ENCODE data around the gene SEPTIN10.
"Not testable (repeated sequence)": the region's sequence is repeated elsewhere in the genome, so short reads cannot be mapped to it uniquely, and the experiment has no call there.

Gene SEPTIN10

GRCh38 chr2:109542384-109542783 lies 71.4 kb downstream of the SEPTIN10 start:
- no peak for DNase-seq (ENCODE audit: low spot score)

- DNase-seq (ENCODE audit: low spot score), result no peak
These were observed 75.2 kb downstream of the SEPTIN10 start for GRCh38 chr2:109538546-109538945.

DNA sequence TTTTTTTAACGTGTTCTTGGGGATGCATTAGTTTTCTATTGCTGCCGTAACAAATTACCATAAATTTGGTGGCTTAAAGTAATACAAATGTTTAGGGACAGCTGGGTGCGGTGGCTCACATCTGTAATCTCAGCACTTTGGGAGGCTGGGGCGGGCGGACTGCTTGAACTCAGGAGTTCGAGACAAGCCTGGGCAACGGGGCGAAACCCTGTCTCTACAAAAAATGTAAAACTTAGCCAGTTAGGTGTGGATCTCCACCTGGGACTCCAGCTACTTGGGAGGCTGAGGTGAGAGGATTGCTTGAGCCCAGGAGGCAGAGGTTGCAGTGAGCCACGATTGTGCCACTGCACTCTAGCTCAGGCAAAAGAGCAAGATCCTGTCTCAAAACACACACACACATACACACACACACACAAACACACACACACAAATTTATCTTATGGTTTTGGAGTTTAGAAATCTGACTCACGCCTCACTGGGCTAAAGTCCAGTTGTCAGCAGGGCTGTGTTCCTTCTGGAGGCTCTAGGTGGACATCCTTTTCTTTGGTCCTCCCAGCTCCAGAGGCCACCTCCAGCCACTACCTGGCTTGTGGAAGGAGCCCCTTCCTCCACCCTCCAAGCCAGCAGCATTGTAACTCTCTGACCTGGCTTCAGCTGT lies 76.1 kb downstream of the SEPTIN10 start:
- no peak for DNase-seq (ENCODE audit: low spot score)

DNA sequence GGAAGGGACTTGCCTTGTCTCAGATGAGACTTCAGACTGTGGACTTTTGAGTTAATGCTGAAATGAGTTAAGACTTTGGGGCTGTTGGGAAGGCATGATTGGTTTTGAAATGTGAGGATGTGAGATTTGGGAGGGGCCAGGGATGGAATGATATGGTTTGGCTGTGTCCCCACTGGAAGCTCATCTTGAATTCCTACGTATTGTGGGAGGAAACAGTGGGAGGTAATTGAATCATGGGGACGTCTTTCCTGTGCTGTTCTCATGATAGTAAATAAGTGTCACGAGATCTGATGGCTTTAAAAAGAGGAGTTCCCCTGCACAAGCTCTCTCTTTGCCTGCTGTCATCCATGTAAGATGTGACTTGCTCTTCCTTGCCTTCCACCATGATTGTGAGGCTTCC lies 77.2 kb downstream of the SEPTIN10 start:
- DNase-seq (ENCODE audit: low spot score), result not testable (repeated sequence)

- DNase-seq (ENCODE audit: low spot score), result no peak
These were observed 78.4 kb downstream of the SEPTIN10 start for GRCh38 chr2:109535217-109535946.

DNA sequence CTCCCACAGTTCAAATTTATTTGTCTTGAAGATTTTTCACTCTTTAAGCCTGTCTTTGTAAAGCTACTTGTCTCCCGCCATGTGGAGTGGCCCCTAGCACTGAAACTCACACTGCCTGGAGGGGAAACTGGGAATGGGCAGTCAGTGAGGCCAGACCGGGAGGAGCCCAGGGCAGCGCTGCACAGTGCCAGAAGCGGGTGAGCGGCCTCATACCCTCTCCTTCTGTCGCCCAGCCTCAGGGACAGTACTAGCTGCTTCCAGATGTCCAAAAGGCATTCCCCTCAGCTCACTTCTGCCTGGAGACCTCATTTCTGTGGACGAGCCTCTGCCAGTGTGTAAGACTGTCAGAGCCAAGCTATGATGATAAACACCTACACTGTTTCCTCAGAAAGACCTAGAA lies 79.9 kb downstream of the SEPTIN10 start:
- DNase-seq (ENCODE audit: low spot score), result no peak

DNA sequence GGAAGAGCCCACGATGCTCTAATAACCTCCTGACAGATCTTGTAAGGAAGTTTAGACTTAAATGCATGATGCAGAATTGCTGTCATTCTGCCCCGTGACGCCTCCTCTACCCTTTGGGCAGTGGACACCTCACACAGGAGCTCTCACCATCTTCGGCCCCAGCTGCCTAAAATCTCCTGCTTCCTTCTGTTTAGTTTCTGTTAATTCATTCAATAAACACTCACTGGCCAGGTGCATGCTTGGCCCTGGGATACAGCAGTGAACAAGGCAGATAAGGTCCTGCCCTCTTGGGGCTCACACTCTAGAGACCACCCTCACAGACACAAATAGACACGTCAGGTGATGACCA lies 81.1 kb downstream of the SEPTIN10 start:
- DNase-seq (ENCODE audit: low spot score), result no peak

DNA sequence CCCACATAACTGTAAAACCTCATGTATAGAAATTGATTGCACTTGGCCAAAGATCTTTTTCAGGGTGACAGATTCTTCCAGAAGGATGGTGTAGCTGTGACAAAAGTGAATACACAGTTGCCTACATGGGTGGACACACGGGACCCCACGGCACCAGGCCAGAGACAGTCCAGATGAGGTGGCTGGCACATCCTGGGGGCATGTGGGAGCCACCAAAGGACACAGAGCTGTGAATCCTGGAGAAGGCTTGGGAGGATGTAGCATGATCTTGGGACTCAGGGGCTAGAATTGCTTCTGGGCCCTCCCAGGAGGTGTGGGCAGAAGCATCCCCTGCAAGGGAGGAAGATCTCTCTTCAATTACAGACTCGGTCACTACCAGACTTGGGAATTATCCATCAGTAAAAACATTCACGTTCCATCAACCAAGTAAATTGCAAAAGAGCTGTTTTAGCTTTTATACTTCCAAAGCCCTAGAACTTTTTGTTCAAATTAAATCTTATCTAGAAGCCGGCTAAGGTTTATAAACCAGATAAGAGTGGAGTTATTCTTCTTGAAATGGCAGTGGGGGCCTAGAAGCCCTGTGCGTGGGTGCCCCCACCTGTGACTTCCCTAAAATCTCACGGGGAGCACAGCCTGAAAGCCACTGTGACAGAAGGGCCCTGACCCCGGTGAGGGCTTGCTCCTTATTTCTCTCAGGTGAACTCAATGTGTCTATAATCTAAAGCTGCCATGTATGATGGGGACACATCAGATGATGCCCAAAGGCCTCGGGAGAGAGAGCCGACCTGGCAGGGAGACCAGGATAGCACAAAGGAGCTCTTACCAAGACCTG lies 81.7 kb downstream of the SEPTIN10 start:
- DNase-seq (ENCODE audit: low spot score), result no peak

- no peak for DNase-seq (ENCODE audit: low spot score)
These were observed 82.5 kb downstream of the SEPTIN10 start for GRCh38 chr2:109531221-109531620.

GRCh38 chr2:109530712-109531111 lies 83.1 kb downstream of the SEPTIN10 start:
- DNase-seq (ENCODE audit: low spot score), result no peak

GRCh38 chr2:109529532-109530449 lies 84.0 kb downstream of the SEPTIN10 start:
- no peak for DNase-seq (ENCODE audit: low spot score)

DNA sequence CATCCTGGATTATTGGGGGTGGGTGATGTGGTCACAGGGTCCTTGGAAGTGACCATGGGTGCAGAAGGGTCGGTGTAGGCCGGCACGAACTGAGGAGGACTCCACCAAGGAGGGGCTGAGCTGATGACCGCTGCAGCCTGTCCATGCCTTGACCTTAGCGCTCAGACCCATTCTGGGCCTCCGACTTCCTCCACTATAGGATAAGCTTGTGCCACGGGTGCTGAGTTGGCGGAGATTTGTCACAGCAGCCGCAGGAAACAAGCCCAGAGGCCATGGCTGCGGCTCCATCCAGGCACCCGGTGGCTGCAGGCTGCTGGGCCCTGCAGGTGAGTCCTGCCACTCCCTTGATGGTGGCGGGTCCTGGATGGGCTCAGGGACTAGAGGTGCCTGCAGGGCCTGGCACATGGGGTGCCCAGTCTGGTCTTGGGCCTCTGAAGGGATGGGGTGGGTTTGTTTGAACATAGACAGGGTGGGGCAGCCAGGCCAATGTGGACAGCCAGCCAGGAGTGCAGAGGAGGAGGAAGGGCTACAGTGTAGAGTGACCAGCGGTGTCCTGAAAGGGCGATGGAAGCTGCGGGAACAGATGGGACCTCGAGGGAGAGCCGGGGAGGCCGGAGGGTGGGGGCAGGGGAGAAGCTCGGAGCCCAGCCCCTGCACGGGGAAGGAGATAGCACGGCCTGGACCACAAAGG lies 84.8 kb downstream of the SEPTIN10 start:
- DNase-seq (ENCODE audit: low spot score), result no peak

DNA sequence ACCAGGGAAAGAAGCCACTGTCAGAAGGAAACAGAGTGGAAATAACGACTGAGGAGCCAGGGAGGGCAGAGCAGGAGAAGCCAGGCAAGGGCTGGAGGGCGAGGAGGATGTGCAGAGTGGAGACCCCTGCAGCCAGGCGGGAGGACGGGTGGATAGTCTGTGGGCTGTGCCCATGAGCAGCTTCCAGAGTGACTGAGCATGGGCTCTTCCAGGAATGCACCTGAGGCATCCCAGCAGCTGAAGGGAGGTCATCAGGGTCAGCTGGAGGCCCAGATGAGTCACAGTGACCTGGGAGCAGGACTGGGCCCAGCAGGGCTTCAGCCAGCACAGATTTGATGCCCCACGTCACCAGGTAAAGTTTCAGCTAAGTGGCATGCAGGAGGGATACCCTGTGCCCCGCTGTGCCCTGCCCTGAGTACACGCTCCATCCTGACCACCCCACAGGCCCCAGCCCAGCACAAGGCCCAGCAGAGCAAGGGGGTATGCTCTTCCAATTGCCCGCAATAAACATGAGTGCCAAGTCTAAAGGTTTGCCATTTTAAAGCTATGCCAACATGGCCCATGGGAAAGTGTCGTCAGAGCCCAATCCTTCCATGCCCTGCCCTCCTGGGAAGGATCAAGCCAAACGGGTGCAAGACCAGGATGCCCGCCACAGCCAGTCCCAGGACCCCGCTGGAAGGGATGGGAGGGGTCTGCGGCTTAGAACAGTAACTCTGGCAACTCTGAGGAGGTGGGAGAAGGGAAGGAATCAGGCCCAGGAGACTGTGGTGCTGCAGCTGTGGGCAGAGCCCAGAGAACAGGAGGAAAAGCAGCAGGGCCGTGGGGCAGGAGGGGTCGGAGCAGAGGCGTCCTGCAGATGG lies 85.7 kb downstream of the SEPTIN10 start:
- no peak for DNase-seq (ENCODE audit: low spot score)

DNA sequence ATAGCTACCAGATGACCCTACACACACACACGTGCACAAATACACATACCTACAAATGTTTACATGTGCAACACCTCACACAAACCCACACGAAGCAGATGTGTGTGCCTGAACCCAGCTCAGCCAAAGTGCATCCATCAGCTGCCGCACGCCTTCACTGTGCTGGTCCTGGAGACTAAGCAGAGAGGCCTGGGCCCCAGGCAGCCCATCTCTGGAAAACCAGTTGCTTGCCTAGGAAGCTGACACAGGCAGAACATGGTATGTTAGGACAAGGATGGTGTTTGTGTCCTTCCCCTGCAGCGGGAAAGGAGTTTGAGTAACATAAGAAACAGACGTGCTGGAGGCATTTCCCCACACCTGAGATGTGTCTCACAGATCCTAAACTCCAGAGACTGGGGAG lies 86.7 kb downstream of the SEPTIN10 start:
- DNase-seq (ENCODE audit: low spot score), result no peak

DNA sequence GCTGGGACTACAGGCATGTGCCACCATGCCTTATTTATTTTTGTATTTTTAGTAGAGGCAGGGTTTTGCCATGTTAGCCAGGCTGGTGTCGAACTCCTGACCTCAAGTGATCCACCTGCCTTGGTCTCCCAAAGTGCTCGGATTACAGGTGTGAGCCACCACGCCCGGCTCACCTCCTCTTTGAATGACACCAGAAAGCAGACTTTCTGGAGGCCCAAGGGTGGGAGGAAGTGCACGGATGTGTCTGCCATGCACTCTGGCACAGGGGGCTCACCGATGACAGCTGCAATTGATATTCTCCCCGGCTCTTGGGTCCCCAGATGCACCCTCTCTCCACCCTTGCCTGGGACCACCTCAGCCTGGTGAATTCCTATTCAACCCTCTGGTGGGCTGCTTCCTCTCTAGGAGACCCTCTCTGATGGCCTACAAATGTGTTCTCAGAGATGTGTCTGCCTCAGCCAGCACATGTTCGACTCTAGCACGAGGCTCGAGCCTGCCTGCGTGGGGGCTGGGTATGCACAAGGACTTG lies 87.3 kb downstream of the SEPTIN10 start:
- no peak for DNase-seq (ENCODE audit: low spot score)

DNA sequence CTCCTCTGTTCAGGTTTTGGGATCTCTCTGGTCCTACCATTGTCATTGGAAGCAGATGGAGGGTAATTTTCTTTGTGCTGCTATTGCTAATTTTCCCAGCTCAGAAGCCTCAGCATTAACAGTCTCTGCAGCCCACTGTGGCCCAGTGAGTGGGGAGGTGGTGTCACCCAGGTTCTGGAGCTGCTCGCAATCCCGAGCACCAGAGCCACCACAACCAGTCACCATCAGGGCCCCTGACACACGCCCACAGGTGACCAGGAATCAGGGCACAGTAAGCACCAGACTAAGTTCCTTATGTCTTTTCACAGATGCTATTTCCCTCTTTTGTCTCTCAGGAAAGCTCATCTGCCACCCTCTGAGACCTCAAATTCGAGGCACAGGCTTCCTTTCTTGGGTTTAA lies 87.9 kb downstream of the SEPTIN10 start:
- no peak for DNase-seq (ENCODE audit: low spot score)

DNA sequence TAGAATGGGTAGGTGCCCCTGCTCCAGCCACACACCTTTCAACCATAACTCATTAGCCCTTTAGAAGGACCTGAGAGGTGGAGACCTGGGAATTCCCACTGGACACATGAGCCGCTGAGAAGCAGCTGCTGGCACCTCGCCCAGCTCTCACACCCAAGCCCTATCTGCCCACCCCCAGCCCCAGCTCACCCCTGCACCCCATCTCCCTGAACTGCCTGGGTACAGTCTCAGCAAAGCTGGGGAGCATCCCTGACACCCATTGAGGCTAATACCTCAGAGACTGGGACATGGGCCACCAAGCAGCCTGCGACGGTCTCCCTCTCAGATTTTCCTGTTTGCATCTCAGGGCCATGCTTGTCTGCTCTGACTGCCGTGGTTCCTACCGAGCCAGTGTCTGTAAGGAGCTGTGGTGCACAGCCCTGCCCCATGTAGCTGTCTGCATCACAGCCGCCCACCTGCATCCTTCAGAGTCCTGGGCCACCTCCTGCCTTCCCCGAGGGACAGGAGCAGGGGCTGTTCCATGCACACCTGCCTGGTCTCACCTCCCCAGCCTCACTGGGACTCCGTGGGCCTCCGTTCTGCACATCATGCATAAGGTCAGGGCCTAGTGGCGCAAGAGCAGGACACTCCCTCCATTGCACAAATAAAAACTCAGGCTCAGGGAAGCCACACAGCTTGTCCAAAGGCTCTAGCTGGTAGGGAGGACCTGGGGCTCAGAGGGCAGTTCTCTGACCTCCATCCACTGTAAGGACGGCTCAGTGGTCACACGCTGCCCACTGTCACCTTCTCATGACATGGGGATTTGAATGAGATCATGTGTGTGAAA lies 90.0 kb downstream of the SEPTIN10 start:
- no peak for DNase-seq (ENCODE audit: low spot score)

DNA sequence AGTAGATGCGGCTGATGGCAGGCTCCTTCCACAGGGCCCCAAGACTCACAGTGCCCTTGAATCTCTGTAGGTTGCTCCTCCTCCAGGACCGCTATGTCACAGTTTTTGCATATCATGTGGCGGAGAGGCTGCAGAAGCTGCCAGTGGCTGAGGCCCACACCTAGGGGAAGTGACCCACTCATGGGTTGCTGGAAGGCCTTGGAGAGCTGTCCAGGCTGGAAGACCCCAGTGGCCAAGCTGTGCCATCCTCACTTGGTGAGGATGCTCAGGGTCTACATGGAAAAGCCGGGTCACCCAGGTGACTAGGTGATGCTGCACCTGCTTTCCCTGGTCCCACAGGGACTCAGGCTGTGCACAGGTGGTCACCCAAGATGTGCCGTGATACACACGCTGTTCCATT lies 90.6 kb downstream of the SEPTIN10 start:
- DNase-seq (ENCODE audit: low spot score), result no peak

GRCh38 chr2:109522063-109522374 lies 91.7 kb downstream of the SEPTIN10 start:
- no peak for DNase-seq (ENCODE audit: low spot score)
